K562 (cell line): ENCODE measurements around the gene CCNY. TPM values are rescaled to one million over a fixed set of nuclear protein-coding genes. Genes with fewer than 3 reads are reported as not detected.

ENCODE experiments used
- BRD4 ChIP-seq: fragments of 200-600 bp; sonication (generic); IDR thresholded peaks from 2 replicates; pipeline ENCODE4 v1.6.1; 2017; ENCODE audit warnings: inconsistent platforms
- BRD9 ChIP-seq: fragments of 450-650 bp; IDR thresholded peaks from 2 replicates; pipeline ENCODE4 v1.6.1; 2018; ENCODE audit warnings: low read depth; ENCODE audit not compliant: partially characterized antibody
- ELF2 ChIP-seq: fragments of 250-450 bp; sonication (Bioruptor Pico); IDR thresholded peaks from 2 replicates; pipeline ENCODE4 v1.5.0; 2021; ENCODE audit warnings: mild to moderate bottlenecking
- ELF4 ChIP-seq: fragments of 450-650 bp; formaldehyde crosslinking; IDR thresholded peaks from 2 replicates; pipeline ENCODE4 v1.4.0; 2022; ENCODE audit warnings: missing genetic modification characterization
- HDAC3 ChIP-seq: fragments of 450-650 bp; IDR thresholded peaks from 2 replicates; pipeline ENCODE4 v1.6.1; 2018; ENCODE audit warnings: borderline replicate concordance, mild to moderate bottlenecking, moderate library complexity; ENCODE audit not compliant: partially characterized antibody
- SAP30 ChIP-seq: fragments of 200-600 bp; sonication (generic); IDR thresholded peaks from 2 replicates; pipeline ENCODE4 v1.6.1; 2012; ENCODE audit warnings: borderline replicate concordance, low read depth, mild to moderate bottlenecking, moderate library complexity, low read length, control low read depth, inconsistent platforms; ENCODE audit not compliant: insufficient read depth, poor library complexity, severe bottlenecking
- SMAD3 ChIP-seq: fragments of 450-650 bp; formaldehyde crosslinking; conservative IDR thresholded peaks from 2 replicates; pipeline ENCODE4 v1.4.0; 2020; ENCODE audit warnings: mild to moderate bottlenecking
- SMARCE1 ChIP-seq: fragments of 450-650 bp; IDR thresholded peaks from 2 replicates; pipeline ENCODE4 v1.7.1; 2016; ENCODE audit warnings: mild to moderate bottlenecking
- ZNF274 ChIP-seq: IDR thresholded peaks from 2 replicates; pipeline ENCODE4 v1.6.1; 2011; ENCODE audit warnings: low read depth, mild to moderate bottlenecking, low read length, moderate library complexity, borderline replicate concordance
- ZNF311 ChIP-seq: fragments of 250-450 bp; sonication (Bioruptor Pico); IDR thresholded peaks from 2 replicates; pipeline ENCODE4 v1.4.0; 2020; ENCODE audit warnings: mild to moderate bottlenecking, moderate library complexity
- ZSCAN32 ChIP-seq: fragments of 450-650 bp; formaldehyde crosslinking; IDR thresholded peaks from 2 replicates; pipeline ENCODE4 v1.4.0; 2020; ENCODE audit warnings: mild to moderate bottlenecking, moderate library complexity
- polyA plus RNA-seq, 8 experiments: library from polyadenylated mRNA; depleted of rRNA in 4 of 8; stranded (reverse) in 5 of 8; unstranded in 3 of 8; fragments of >200 nt; fragmentation: Nextera tagmentation in 2 of 8; fragmentation: Illumina TruSeq in 1 of 8; extraction: Ambion mirVana in 2 of 8; extraction: Trizol in 1 of 8; gene quantifications; 2 replicates each; pipeline versions ENCODE4 v1.2.1 to v1.2.3, GENCODE V29; 2011 to 2014; ENCODE audit warnings: inconsistent platforms in 1 of 8, missing spikeins in 1 of 8
- total RNA-seq, 7 experiments: library from RNA; depleted of rRNA in 6 of 7; stranded (reverse); fragments of >200 nt in 6 of 7; fragmentation: Illumina TruSeq in 2 of 7; extraction: Trizol in 2 of 7; gene quantifications; 2 replicates each; pipeline versions ENCODE4 v1.2.1 to v1.2.3, GENCODE V29; 2011 to 2021; ENCODE audit warnings: low replicate concordance in 1 of 7
- TF ChIP-seq, protein P1 (sequence below): sonication (generic); formaldehyde crosslinking; IDR thresholded peaks from 2 replicates; pipeline ENCODE4 v1.8.0; 2022; ENCODE audit warnings: mild to moderate bottlenecking, low read depth, missing genetic modification reagents
- TF ChIP-seq, protein P2 (sequence below): fragments of 250-450 bp; sonication (Bioruptor Pico); IDR thresholded peaks from 2 replicates; pipeline ENCODE4 v1.4.0; 2020; ENCODE audit warnings: mild to moderate bottlenecking
- TF ChIP-seq, protein P3 (sequence below): fragments of 450-650 bp; conservative IDR thresholded peaks from 2 replicates; pipeline ENCODE4 v1.6.1; 2016; ENCODE audit warnings: missing genetic modification characterization, low read depth, mild to moderate bottlenecking, missing compliant biosample characterization, moderate library complexity
- TF ChIP-seq, protein P4 (sequence below): fragments of 250-450 bp; sonication (Bioruptor Pico); IDR thresholded peaks from 2 replicates; pipeline ENCODE4 v1.4.0; 2020; ENCODE audit warnings: mild to moderate bottlenecking, moderate library complexity, borderline replicate concordance

CCNY gene
- total and polyA plus RNA-seq, 9 of the 15 experiments (the other 6 are each of a cell fraction or from before 2014, with no cell fraction given), result 8.4 to 109 (median 38.6) TPM

DNA sequence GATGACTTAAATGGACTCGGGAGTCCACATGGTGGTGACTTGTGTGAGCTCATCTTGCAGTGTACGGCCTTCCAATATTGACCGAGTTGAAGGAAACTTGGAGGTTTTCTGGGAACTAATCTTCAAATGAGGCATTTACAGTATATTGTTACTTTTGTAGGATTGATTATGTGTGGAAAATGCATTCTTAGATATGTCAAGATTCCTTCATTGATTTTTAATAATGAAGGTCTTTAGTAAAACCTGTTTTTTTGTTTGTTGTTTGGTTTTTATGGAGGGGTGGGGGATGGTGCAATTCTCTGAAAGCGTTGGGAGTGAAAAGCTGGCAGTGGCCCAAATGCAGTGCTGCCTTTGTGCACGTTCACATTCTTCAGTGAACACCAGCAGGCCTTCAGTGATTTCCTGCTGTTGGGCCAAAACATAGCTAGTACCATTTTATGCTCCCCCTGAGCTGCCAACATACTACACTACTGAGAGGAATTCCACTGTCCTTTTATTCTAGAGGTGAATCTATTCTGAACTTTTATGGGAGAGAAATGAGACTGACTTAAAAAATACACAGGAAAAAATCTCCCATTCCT is 50.4 kb downstream of the CCNY start (continued):
- TF ChIP-seq BRD4 (0 out of 2 replicates have a peak, but pooled peaks have one; percentile 55), ZNF274 (no peak), BRD9 (peak; percentile 80), ELF2 (CRISPR knock-in tag) (peak; percentile 60; the same call in 1 of the 2 replicates), ZNF311 (CRISPR knock-in tag) (peak; percentile 89), ZSCAN32 (CRISPR knock-in tag) (peak; percentile 59; the same call in 1 of the 2 replicates), HDAC3 (peak; percentile 51), ELF4 (0 out of 2 replicates have a peak, but pooled peaks have one; percentile 59), SAP30 (no peak), SMAD3 (CRISPR knock-in tag) (peak; percentile 93), SMARCE1 (peak; percentile 65; the same call in 1 of the 2 replicates)
- TF ChIP-seq, protein P1, sequence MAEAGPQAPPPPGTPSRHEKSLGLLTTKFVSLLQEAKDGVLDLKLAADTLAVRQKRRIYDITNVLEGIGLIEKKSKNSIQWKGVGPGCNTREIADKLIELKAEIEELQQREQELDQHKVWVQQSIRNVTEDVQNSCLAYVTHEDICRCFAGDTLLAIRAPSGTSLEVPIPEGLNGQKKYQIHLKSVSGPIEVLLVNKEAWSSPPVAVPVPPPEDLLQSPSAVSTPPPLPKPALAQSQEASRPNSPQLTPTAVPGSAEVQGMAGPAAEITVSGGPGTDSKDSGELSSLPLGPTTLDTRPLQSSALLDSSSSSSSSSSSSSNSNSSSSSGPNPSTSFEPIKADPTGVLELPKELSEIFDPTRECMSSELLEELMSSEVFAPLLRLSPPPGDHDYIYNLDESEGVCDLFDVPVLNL (CRISPR knock-in tag), result no peak
- TF ChIP-seq, protein P2, sequence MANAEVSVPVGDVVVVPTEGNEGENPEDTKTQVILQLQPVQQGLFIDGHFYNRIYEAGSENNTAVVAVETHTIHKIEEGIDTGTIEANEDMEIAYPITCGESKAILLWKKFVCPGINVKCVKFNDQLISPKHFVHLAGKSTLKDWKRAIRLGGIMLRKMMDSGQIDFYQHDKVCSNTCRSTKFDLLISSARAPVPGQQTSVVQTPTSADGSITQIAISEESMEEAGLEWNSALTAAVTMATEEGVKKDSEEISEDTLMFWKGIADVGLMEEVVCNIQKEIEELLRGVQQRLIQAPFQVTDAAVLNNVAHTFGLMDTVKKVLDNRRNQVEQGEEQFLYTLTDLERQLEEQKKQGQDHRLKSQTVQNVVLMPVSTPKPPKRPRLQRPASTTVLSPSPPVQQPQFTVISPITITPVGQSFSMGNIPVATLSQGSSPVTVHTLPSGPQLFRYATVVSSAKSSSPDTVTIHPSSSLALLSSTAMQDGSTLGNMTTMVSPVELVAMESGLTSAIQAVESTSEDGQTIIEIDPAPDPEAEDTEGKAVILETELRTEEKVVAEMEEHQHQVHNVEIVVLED (CRISPR knock-in tag), result peak; percentile 48
- TF ChIP-seq, protein P3, sequence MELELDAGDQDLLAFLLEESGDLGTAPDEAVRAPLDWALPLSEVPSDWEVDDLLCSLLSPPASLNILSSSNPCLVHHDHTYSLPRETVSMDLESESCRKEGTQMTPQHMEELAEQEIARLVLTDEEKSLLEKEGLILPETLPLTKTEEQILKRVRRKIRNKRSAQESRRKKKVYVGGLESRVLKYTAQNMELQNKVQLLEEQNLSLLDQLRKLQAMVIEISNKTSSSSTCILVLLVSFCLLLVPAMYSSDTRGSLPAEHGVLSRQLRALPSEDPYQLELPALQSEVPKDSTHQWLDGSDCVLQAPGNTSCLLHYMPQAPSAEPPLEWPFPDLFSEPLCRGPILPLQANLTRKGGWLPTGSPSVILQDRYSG (tag), result 0 out of 2 replicates have a peak, but pooled peaks have one; percentile 48
- TF ChIP-seq, protein P4, sequence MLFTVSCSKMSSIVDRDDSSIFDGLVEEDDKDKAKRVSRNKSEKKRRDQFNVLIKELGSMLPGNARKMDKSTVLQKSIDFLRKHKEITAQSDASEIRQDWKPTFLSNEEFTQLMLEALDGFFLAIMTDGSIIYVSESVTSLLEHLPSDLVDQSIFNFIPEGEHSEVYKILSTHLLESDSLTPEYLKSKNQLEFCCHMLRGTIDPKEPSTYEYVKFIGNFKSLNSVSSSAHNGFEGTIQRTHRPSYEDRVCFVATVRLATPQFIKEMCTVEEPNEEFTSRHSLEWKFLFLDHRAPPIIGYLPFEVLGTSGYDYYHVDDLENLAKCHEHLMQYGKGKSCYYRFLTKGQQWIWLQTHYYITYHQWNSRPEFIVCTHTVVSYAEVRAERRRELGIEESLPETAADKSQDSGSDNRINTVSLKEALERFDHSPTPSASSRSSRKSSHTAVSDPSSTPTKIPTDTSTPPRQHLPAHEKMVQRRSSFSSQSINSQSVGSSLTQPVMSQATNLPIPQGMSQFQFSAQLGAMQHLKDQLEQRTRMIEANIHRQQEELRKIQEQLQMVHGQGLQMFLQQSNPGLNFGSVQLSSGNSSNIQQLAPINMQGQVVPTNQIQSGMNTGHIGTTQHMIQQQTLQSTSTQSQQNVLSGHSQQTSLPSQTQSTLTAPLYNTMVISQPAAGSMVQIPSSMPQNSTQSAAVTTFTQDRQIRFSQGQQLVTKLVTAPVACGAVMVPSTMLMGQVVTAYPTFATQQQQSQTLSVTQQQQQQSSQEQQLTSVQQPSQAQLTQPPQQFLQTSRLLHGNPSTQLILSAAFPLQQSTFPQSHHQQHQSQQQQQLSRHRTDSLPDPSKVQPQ (CRISPR knock-in tag), result no peak
